WTC11 (cell line): ENCODE measurements around the gene IQGAP2. TPM values are rescaled to one million over a fixed set of nuclear protein-coding genes. Genes with fewer than 3 reads are reported as not detected.
A peak's percentile ranks its signal among the peaks of the same experiment; 100 is the strongest.

Source experiments
- ATAC-seq: fragments of 200-7000 bp; cut with Tn5 transposase; 2 replicates; pipeline ENCODE4 v1.10.0; 2021; ENCODE audit warnings: mild to moderate bottlenecking, moderate library complexity
- CTCF ChIA-PET: fragments of 300-600 bp; sonication (Branson Sonifier 250); formaldehyde crosslinking; loops from one replicate; lab custom pipeline; 2021; ENCODE audit warnings: antibody characterized with exemption; lab: Charles Lee
- POLR2A ChIA-PET: fragments of 350-600 bp; sonication (Branson Sonifier 250); formaldehyde crosslinking; loops from one replicate; lab custom pipeline; 2021; ENCODE audit warnings: antibody characterized with exemption; lab: Charles Lee
- DNase-seq: peaks from one replicate; pipeline ENCODE4 v3.0.0; 2021; ENCODE audit warnings: low spot score
- H3K27ac Mint-ChIP-seq: 2 replicates; pipeline ENCODE4 v1.8.0; 2021; ENCODE audit warnings: mixed read lengths
- H3K27me3 Mint-ChIP-seq: 2 replicates; pipeline ENCODE4 v1.8.0; 2021; ENCODE audit warnings: low read depth, mild to moderate bottlenecking, moderate library complexity, mixed read lengths
- H3K36me3 Mint-ChIP-seq: 2 replicates; pipeline ENCODE4 v1.8.0; 2021; ENCODE audit warnings: mixed read lengths
- H3K4me1 Mint-ChIP-seq: 2 replicates; pipeline ENCODE4 v1.8.0; 2022; ENCODE audit warnings: mixed read lengths
- H3K4me3 Mint-ChIP-seq: 2 replicates; pipeline ENCODE4 v1.8.0; 2021; ENCODE audit warnings: mild to moderate bottlenecking, moderate library complexity, mixed read lengths
- H3K9me3 Mint-ChIP-seq: 2 replicates; pipeline ENCODE4 v1.8.0; 2021; ENCODE audit warnings: mixed read lengths
- AR ChIP-seq: fragments of 250-450 bp; sonication (Bioruptor Pico); IDR thresholded peaks from 2 replicates; pipeline ENCODE4 v1.9.0; 2021; ENCODE audit warnings: mild to moderate bottlenecking
- ATF3 ChIP-seq: sonication (generic); formaldehyde crosslinking; conservative IDR thresholded peaks from 2 replicates; pipeline ENCODE4 v1.8.1; 2022; ENCODE audit warnings: mild to moderate bottlenecking, missing genetic modification reagents
- CTCF ChIP-seq: fragments of 200-600 bp; IDR thresholded peaks from 2 replicates; pipeline ENCODE4 v1.8.0; 2022; ENCODE audit warnings: antibody characterized with exemption
- E2F5 ChIP-seq: sonication (generic); formaldehyde crosslinking; IDR thresholded peaks from 2 replicates; pipeline ENCODE4 v1.8.1; 2022; ENCODE audit warnings: mild to moderate bottlenecking, moderate library complexity, missing genetic modification reagents
- EMX1 ChIP-seq: fragments of 250-450 bp; sonication (Bioruptor Pico); IDR thresholded peaks from 2 replicates; pipeline ENCODE4 v1.8.0; 2021; ENCODE audit warnings: mild to moderate bottlenecking
- ETV6 ChIP-seq: sonication (generic); formaldehyde crosslinking; IDR thresholded peaks from 2 replicates; pipeline ENCODE4 v1.8.1; 2022; ENCODE audit warnings: mild to moderate bottlenecking, missing genetic modification reagents
- FOXP1 ChIP-seq: sonication (generic); formaldehyde crosslinking; IDR thresholded peaks from 2 replicates; pipeline ENCODE4 v1.8.0; 2022; ENCODE audit warnings: missing genetic modification reagents, mild to moderate bottlenecking, moderate library complexity, borderline replicate concordance
- FOXP4 ChIP-seq: sonication (generic); formaldehyde crosslinking; IDR thresholded peaks from 2 replicates; pipeline ENCODE4 v1.8.0; 2022; ENCODE audit warnings: mild to moderate bottlenecking, missing genetic modification reagents
- GTF2I ChIP-seq: fragments of 250-450 bp; sonication (Bioruptor Pico); conservative IDR thresholded peaks from 2 replicates; pipeline ENCODE4 v1.4.0; 2021; ENCODE audit warnings: mild to moderate bottlenecking
- IRF2 ChIP-seq: sonication (generic); formaldehyde crosslinking; IDR thresholded peaks from 2 replicates; pipeline ENCODE4 v1.8.0; 2022; ENCODE audit warnings: low read depth, missing genetic modification reagents, borderline replicate concordance
- JAZF1 ChIP-seq: fragments of 250-450 bp; sonication (Bioruptor Pico); IDR thresholded peaks from 2 replicates; pipeline ENCODE4 v1.9.0; 2021; ENCODE audit warnings: moderate library complexity, mild to moderate bottlenecking, inconsistent platforms
- MAX ChIP-seq: sonication (generic); formaldehyde crosslinking; IDR thresholded peaks from 2 replicates; pipeline ENCODE4 v1.8.0; 2022; ENCODE audit warnings: mild to moderate bottlenecking, missing genetic modification reagents
- MYBL2 ChIP-seq: sonication (generic); formaldehyde crosslinking; IDR thresholded peaks from 2 replicates; pipeline ENCODE4 v1.8.1; 2023; ENCODE audit warnings: mild to moderate bottlenecking, moderate library complexity, missing genetic modification reagents
- NFATC4 ChIP-seq: fragments of 250-450 bp; sonication (Bioruptor Pico); IDR thresholded peaks from 2 replicates; pipeline ENCODE4 v1.9.0; 2021; ENCODE audit warnings: mild to moderate bottlenecking
- NR1H2 ChIP-seq: sonication (generic); formaldehyde crosslinking; IDR thresholded peaks from 2 replicates; pipeline ENCODE4 v1.9.0; 2021; ENCODE audit warnings: mild to moderate bottlenecking, moderate library complexity, missing genetic modification reagents
- PRRX2 ChIP-seq: fragments of 250-450 bp; sonication (Bioruptor Pico); IDR thresholded peaks from 2 replicates; pipeline ENCODE4 v1.8.0; 2021; ENCODE audit warnings: mild to moderate bottlenecking
- SMAD3 ChIP-seq: sonication (generic); formaldehyde crosslinking; IDR thresholded peaks from 2 replicates; pipeline ENCODE4 v1.8.0; 2022; ENCODE audit warnings: missing genetic modification reagents, mild to moderate bottlenecking, borderline replicate concordance
- TP53 ChIP-seq: sonication (generic); formaldehyde crosslinking; IDR thresholded peaks from 2 replicates; pipeline ENCODE4 v1.8.1; 2023; ENCODE audit warnings: mild to moderate bottlenecking, missing genetic modification reagents
- ZNF121 ChIP-seq: sonication (generic); formaldehyde crosslinking; IDR thresholded peaks from 2 replicates; pipeline ENCODE4 v1.8.0; 2023; ENCODE audit warnings: missing genetic modification reagents
- ZNF317 ChIP-seq: sonication (generic); formaldehyde crosslinking; IDR thresholded peaks from 2 replicates; pipeline ENCODE4 v1.8.1; 2023; ENCODE audit warnings: low read depth, mild to moderate bottlenecking, moderate library complexity, missing genetic modification reagents, borderline replicate concordance
- ZNF671 ChIP-seq: fragments of 250-450 bp; sonication (Bioruptor Pico); IDR thresholded peaks from 2 replicates; pipeline ENCODE4 v1.8.0; 2021; ENCODE audit warnings: mild to moderate bottlenecking
- total RNA-seq: library from RNA; stranded (reverse); gene quantifications from 3 replicates; pipeline ENCODE4 v1.2.3, GENCODE V29; 2021

The IQGAP2 gene
- total RNA-seq, 1 experiment from 2014 or later, result 70.6 TPM

GRCh38 chr5:76714751-76715485, 311.8 kb downstream of the IQGAP2 start:
- H3K36me3 Mint-ChIP-seq, result no peaks in the 10 kb centered on the region
- peaks cover 34% of the 10 kb centered on the region for H3K27me3 Mint-ChIP-seq
- POLR2A ChIA-PET, result no interaction called here
- ATAC-seq, result peak; percentile 12; the same call in 1 of the 2 replicates
- TF ChIP-seq GTF2I (CRISPR knock-in tag) (peak; percentile 68; the same call in 1 of the 2 replicates), ETV6 (CRISPR knock-in tag) (no peak), PRRX2 (no peak), IRF2 (CRISPR knock-in tag) (no peak), SMAD3 (no peak), MYBL2 (CRISPR knock-in tag) (0 out of 2 replicates have a peak, but pooled peaks have one; percentile 41), JAZF1 (no peak), MAX (CRISPR knock-in tag) (peak; percentile 46; the same call in 1 of the 2 replicates), TP53 (CRISPR knock-in tag) (0 out of 2 replicates have a peak, but pooled peaks have one; percentile 19), FOXP4 (CRISPR knock-in tag) (no peak), ATF3 (CRISPR knock-in tag) (no peak), ZNF121 (CRISPR knock-in tag) (peak; percentile 61; the same call in 1 of the 2 replicates)
- TF ChIP-seq, all 79 proteins: peak for 5
- peaks cover 28% of the 10 kb centered on the region for H3K4me1 Mint-ChIP-seq
- H3K4me3 Mint-ChIP-seq, result peak overlapping the region; percentile 89
- DNase-seq, result peak; percentile 54
- no peaks in the 10 kb centered on the region for H3K9me3 Mint-ChIP-seq
- no peak overlapping the region for H3K27ac Mint-ChIP-seq
- CTCF ChIA-PET, result interaction anchor here (0.6 to 1.5 kb wide), 4 partner anchors 60 to 311 kb away, joined by 3 to 8 read pairs (median 4); no protein-coding TSS in a partner anchor

GRCh38 chr5:76715486-76715735, 312.3 kb downstream of the IQGAP2 start:
- ATAC-seq (no peak), DNase-seq (no peak)
- H3K4me3 Mint-ChIP-seq, result peak overlapping the region; percentile 89
- ChIA-PET POLR2A (no interaction called here), CTCF (interaction anchor here (0.6 to 1.5 kb wide), 4 partner anchors 59 to 310 kb away, joined by 3 to 8 read pairs (median 4); no protein-coding TSS in a partner anchor)
- TF ChIP-seq MYBL2 (CRISPR knock-in tag) (0 out of 2 replicates have a peak, but pooled peaks have one; percentile 13), AR (CRISPR knock-in tag) (no peak)
- no peak overlapping the region for H3K27ac Mint-ChIP-seq
- no peaks in the 10 kb centered on the region for H3K36me3 Mint-ChIP-seq
- H3K9me3 Mint-ChIP-seq, result no peaks in the 10 kb centered on the region
- peaks cover 34% of the 10 kb centered on the region for H3K27me3 Mint-ChIP-seq
- peaks cover 28% of the 10 kb centered on the region for H3K4me1 Mint-ChIP-seq

- DNase-seq, result peak; percentile 77
- no peaks in the 10 kb centered on the region for H3K9me3 Mint-ChIP-seq
- no peak within 1 kb of the TSS for H3K27ac Mint-ChIP-seq
- H3K4me1 Mint-ChIP-seq, result peaks cover 28% of the 10 kb centered on the region
- no peaks in the 10 kb centered on the region for H3K36me3 Mint-ChIP-seq
- ChIA-PET POLR2A (no interaction called here), CTCF (interaction anchor here (0.6 to 1.8 kb wide), 5 partner anchors 59 to 310 kb away, joined by 3 to 8 read pairs (median 4); partner anchors contain the start of gene F2RL1)
- H3K4me3 Mint-ChIP-seq, result peak within 1 kb of the TSS; percentile 89
- peak; percentile 86 for ATAC-seq
- H3K27me3 Mint-ChIP-seq, result peaks cover 34% of the 10 kb centered on the region
- no peak for TF ChIP-seq ZNF671 (CRISPR knock-in tag)
- peak; percentile 49; the same call in 1 of the 2 replicates for TF ChIP-seq CTCF
- no peak for TF ChIP-seq EMX1 (CRISPR knock-in tag)
- TF ChIP-seq E2F5 (CRISPR knock-in tag), result peak; percentile 71; the same call in 1 of the 2 replicates
- no peak for TF ChIP-seq NR1H2
- peak; percentile 28; the same call in 1 of the 2 replicates for TF ChIP-seq MAX (CRISPR knock-in tag)
- TF ChIP-seq ZNF317 (CRISPR knock-in tag), result 0 out of 2 replicates have a peak, but pooled peaks have one; percentile 16
- no peak for TF ChIP-seq GTF2I (CRISPR knock-in tag)
- no peak for TF ChIP-seq NFATC4 (CRISPR knock-in tag)
- peak; percentile 45; the same call in 1 of the 2 replicates for TF ChIP-seq FOXP1 (CRISPR knock-in tag)
- TF ChIP-seq SMAD3, result no peak
- TF ChIP-seq PRRX2, result no peak
Measured at GRCh38 chr5:76715736-76716455, 312.8 kb downstream of the IQGAP2 start, which contains the start of gene F2R. Gene F2R (plus strand): TSS chr5:76716126. CDS start chr5:76716308, 182 bp downstream.
